SU-DHL-6 (cell line): ENCODE results near the gene HMGB4.

Source experiments
- H2AFZ ChIP-seq: fragments of 200-600 bp; sonication (generic); 2 replicates; pipeline ENCODE4 v1.6.1; 2014; ENCODE audit warnings: low read depth, mild to moderate bottlenecking, moderate library complexity, mixed read lengths, antibody characterized with exemption, low read length; ENCODE audit not compliant: severe bottlenecking
- H3F3A ChIP-seq: fragments of 200-600 bp; shearing (Covaris generic); 2 replicates; pipeline ENCODE4 v1.6.0; 2016; ENCODE audit warnings: antibody characterized with exemption, mild to moderate bottlenecking; ENCODE audit not compliant: insufficient read depth
- H3K27ac ChIP-seq: fragments of 200-600 bp; sonication (generic); 2 replicates; pipeline ENCODE4 v1.5.1; 2016; ENCODE audit warnings: low read depth, mild to moderate bottlenecking, low read length, moderate library complexity, mixed read lengths
- H3K27me3 ChIP-seq: fragments of 200-600 bp; sonication (generic), shearing (Covaris generic); 2 replicates; pipeline ENCODE4 v1.6.0; 2014; ENCODE audit warnings: mild to moderate bottlenecking, low read length
- H3K36me3 ChIP-seq: fragments of 200-600 bp; sonication (generic); 2 replicates; pipeline ENCODE4 v1.6.1; 2014; ENCODE audit warnings: mild to moderate bottlenecking, low read length, mixed read lengths
- H3K4me2 ChIP-seq: fragments of 300-600, 200-600 bp; shearing (Covaris generic), sonication (generic); 2 replicates; pipeline ENCODE4 v1.6.0; 2014; ENCODE audit warnings: low read length, low read depth, mild to moderate bottlenecking; ENCODE audit not compliant: poor library complexity, severe bottlenecking
- H3K4me3 ChIP-seq: fragments of 200-600 bp; sonication (generic); 2 replicates; pipeline ENCODE4 v1.5.1; 2014; ENCODE audit warnings: antibody characterized with exemption, low read length, mild to moderate bottlenecking, mixed read lengths; ENCODE audit not compliant: insufficient read depth, poor library complexity, severe bottlenecking
- H3K79me2 ChIP-seq: fragments of 200-600 bp; sonication (generic); 2 replicates; pipeline ENCODE4 v1.6.1; 2014; ENCODE audit warnings: mild to moderate bottlenecking, low read length, moderate library complexity; ENCODE audit not compliant: insufficient read depth
- H3K9ac ChIP-seq: fragments of 200-600 bp; sonication (generic); 2 replicates; pipeline ENCODE4 v1.7.0; 2014; ENCODE audit warnings: mild to moderate bottlenecking, low read length
- H3K9me2 ChIP-seq: fragments of 200-600 bp; sonication (generic); replicated peaks from 2 replicates; pipeline ENCODE4 v1.6.1; 2014; ENCODE audit warnings: low read length; ENCODE audit not compliant: insufficient read depth
- H3K9me3 ChIP-seq: fragments of 200-600 bp; sonication (generic); 2 replicates; pipeline ENCODE4 v1.6.1; 2014; ENCODE audit warnings: low read length, mixed read lengths; ENCODE audit not compliant: insufficient read depth
- H4K20me1 ChIP-seq: fragments of 200-600 bp; sonication (generic); 2 replicates; pipeline ENCODE4 v1.6.1; 2014; ENCODE audit warnings: low read depth, mild to moderate bottlenecking, antibody characterized with exemption, low read length, moderate library complexity, mixed read lengths
- CTCF ChIP-seq: fragments of 200-600 bp; sonication (generic); IDR thresholded peaks from one replicate; pipeline ENCODE4 v1.5.1; 2017; ENCODE audit warnings: antibody characterized with exemption, mild to moderate bottlenecking, low read length, moderate library complexity; ENCODE audit not compliant: insufficient read depth, poor library complexity, severe bottlenecking
- EZH2phosphoT487 ChIP-seq: fragments of 200-600 bp; sonication (generic), shearing (Covaris generic); conservative IDR thresholded peaks from 2 replicates; pipeline ENCODE4 v1.6.1; 2018; ENCODE audit warnings: mild to moderate bottlenecking, antibody characterized with exemption, low read length, moderate library complexity, mixed read lengths

The HMGB4 gene

GRCh38 chr1:33886496-33886895 lies 22.6 kb downstream of the HMGB4 start:
- Histone ChIP-seq H3K27ac (no peak overlapping the region), H2AFZ (no peak overlapping the region), H3K9me3 (no peaks in the 10 kb centered on the region), H3K4me3 (no peak overlapping the region), H3K27me3 (no peaks in the 10 kb centered on the region), H3K36me3 (no peaks in the 10 kb centered on the region), H3K79me2 (no peaks in the 10 kb centered on the region), H3F3A (no peaks in the 10 kb centered on the region), H3K9ac (no peak overlapping the region), H3K4me2 (no peak overlapping the region), H3K9me2 (no peaks in the 10 kb centered on the region), H4K20me1 (no peaks in the 10 kb centered on the region)
- no peak for TF ChIP-seq CTCF
- TF ChIP-seq EZH2phosphoT487 = no peak

- H3K27ac ChIP-seq = no peak overlapping the region
- H3K4me2 ChIP-seq = no peak overlapping the region
- no peaks in the 10 kb centered on the region for H3K36me3 ChIP-seq
- H2AFZ ChIP-seq = no peak overlapping the region
- H3K27me3 ChIP-seq = no peaks in the 10 kb centered on the region
- no peaks in the 10 kb centered on the region for H3K9me2 ChIP-seq
- no peaks in the 10 kb centered on the region for H4K20me1 ChIP-seq
- no peak overlapping the region for H3K9ac ChIP-seq
- H3K4me3 ChIP-seq = no peak overlapping the region
- H3K79me2 ChIP-seq = no peaks in the 10 kb centered on the region
- TF ChIP-seq CTCF (no peak), EZH2phosphoT487 (no peak)
- no peaks in the 10 kb centered on the region for H3K9me3 ChIP-seq
- H3F3A ChIP-seq = no peaks in the 10 kb centered on the region
These were observed 29.4 kb downstream of the HMGB4 start for GRCh38 chr1:33893147-33893830.

GRCh38 chr1:33895396-33895795 lies 31.5 kb downstream of the HMGB4 start:
- Histone ChIP-seq H3K9me2 (no peaks in the 10 kb centered on the region), H3K9ac (no peak overlapping the region), H3K4me3 (no peak overlapping the region), H3K9me3 (no peaks in the 10 kb centered on the region), H3K4me2 (no peak overlapping the region), H3K27me3 (no peaks in the 10 kb centered on the region), H3K36me3 (no peaks in the 10 kb centered on the region), H3K79me2 (no peaks in the 10 kb centered on the region), H4K20me1 (no peaks in the 10 kb centered on the region), H3K27ac (no peak overlapping the region), H3F3A (no peaks in the 10 kb centered on the region), H2AFZ (no peak overlapping the region)
- no peak for TF ChIP-seq EZH2phosphoT487
- TF ChIP-seq CTCF = no peak
